Keratinocyte (primary cell): ENCODE results near the gene CHD9NB. TPM values are rescaled to one million over a fixed set of nuclear protein-coding genes. Genes with fewer than 3 reads are reported as not detected.

Source experiments
- DNase-seq: peaks from one replicate; pipeline ENCODE4 v3.0.0-alpha.2; 2011; ENCODE audit warnings: low read depth, missing footprints, low spot score
- FAIRE-seq: peaks from 2 replicates; lab custom pipeline; 2011; peaks lifted over from hg19 to GRCh38; lab: Jason Lieb, UNC
- H2AFZ ChIP-seq: 2 replicates; pipeline ENCODE4 v1.6.0; 2012; ENCODE audit warnings: low read length, control low read depth, inconsistent platforms; ENCODE audit not compliant: control insufficient read depth
- H3K27ac ChIP-seq: 2 replicates; pipeline ENCODE4 v1.5.1; 2011; ENCODE audit warnings: low read length; ENCODE audit not compliant: control insufficient read depth, insufficient read depth
- H3K27me3 ChIP-seq: 3 replicates; pipeline ENCODE4 v1.6.0; 2011; ENCODE audit warnings: low read length; ENCODE audit not compliant: control insufficient read depth, insufficient read depth; ENCODE audit errors: extremely low read depth
- H3K36me3 ChIP-seq, 2 experiments: 2 replicates in 1 of 2; 3 replicates in 1 of 2; pipeline ENCODE4 v1.5.1; 2011; ENCODE audit warnings: low read length in 2 of 2, mild to moderate bottlenecking in 1 of 2; ENCODE audit not compliant: control insufficient read depth in 2 of 2, insufficient read depth in 2 of 2; ENCODE audit errors: extremely low read depth in 1 of 2
- H3K4me1 ChIP-seq: 3 replicates; pipeline ENCODE4 v1.5.1; 2011; ENCODE audit warnings: low read length; ENCODE audit not compliant: control insufficient read depth, insufficient read depth; ENCODE audit errors: extremely low read depth
- H3K4me2 ChIP-seq: 3 replicates; pipeline ENCODE4 v1.6.0; 2011; ENCODE audit warnings: low read depth, low read length; ENCODE audit not compliant: control insufficient read depth, insufficient read depth; ENCODE audit errors: extremely low read depth
- H3K4me3 ChIP-seq, 3 experiments: fragments of 200-600 bp in 1 of 3; sonication (generic) in 1 of 3; 2 replicates in 2 of 3; 3 replicates in 1 of 3; pipeline ENCODE4 v1.5.1; 2011 to 2016; ENCODE audit warnings: low read length in 3 of 3, mild to moderate bottlenecking in 3 of 3, control low read depth in 2 of 3, inconsistent platforms in 1 of 3, low read depth in 1 of 3, mixed read lengths in 1 of 3, mixed run types in 1 of 3, moderate library complexity in 1 of 3; ENCODE audit not compliant: control insufficient read depth in 2 of 3, insufficient read depth in 2 of 3; ENCODE audit errors: extremely low read depth in 1 of 3
- H3K79me2 ChIP-seq: 2 replicates; pipeline ENCODE4 v1.6.0; 2012; ENCODE audit warnings: low read length; ENCODE audit not compliant: control insufficient read depth, insufficient read depth
- H3K9ac ChIP-seq: 3 replicates; pipeline ENCODE4 v1.6.0; 2011; ENCODE audit warnings: low read length; ENCODE audit not compliant: control insufficient read depth, insufficient read depth; ENCODE audit errors: extremely low read depth
- H3K9me1 ChIP-seq: 3 replicates; pipeline ENCODE4 v1.6.0; 2011; ENCODE audit warnings: low read length; ENCODE audit not compliant: control insufficient read depth, insufficient read depth; ENCODE audit errors: extremely low read depth
- H3K9me3 ChIP-seq: 2 replicates; pipeline ENCODE4 v1.5.1; 2012; ENCODE audit warnings: low read depth, low read length; ENCODE audit not compliant: control insufficient read depth
- H4K20me1 ChIP-seq: 3 replicates; pipeline ENCODE4 v1.6.0; 2011; ENCODE audit warnings: low read length; ENCODE audit not compliant: control insufficient read depth, insufficient read depth; ENCODE audit errors: extremely low read depth
- EZH2 ChIP-seq: IDR thresholded peaks from one replicate; pipeline ENCODE4 v1.6.1; 2012; ENCODE audit warnings: inconsistent platforms, mild to moderate bottlenecking, low read length, moderate library complexity
- dilution Hi-C: fragments of 300-500 bp; cut with MboI; formaldehyde crosslinking; loops from one replicate; pipeline ENCODE4 v1.7.0; 2020; ENCODE audit warnings: low sequenced_read_pairs; ENCODE audit not compliant: extremely low pct_ligation_motif_present
- polyA plus RNA-seq, 5 experiments: library from polyadenylated mRNA; depleted of rRNA in 3 of 5; stranded (reverse) in 3 of 5; stranded (forward) in 1 of 5; unstranded in 1 of 5; fragments of >200 nt; gene quantifications; 1 replicate in 1 of 5; 2 replicates in 3 of 5; 3 replicates in 1 of 5; pipeline versions ENCODE4 v1.2.1 to v1.2.3, GENCODE V29; 2011 to 2012; ENCODE audit warnings: missing spikeins in 2 of 5, low read depth in 1 of 5, low replicate concordance in 1 of 5
- TF ChIP-seq, protein P1 (sequence below), 3 experiments: IDR thresholded peaks in 1 of 3; conservative IDR thresholded peaks in 1 of 3; optimal IDR thresholded peaks in 1 of 3; 2 replicates in 2 of 3; 3 replicates in 1 of 3; pipeline versions ENCODE3 to v1.5.1; 2011; ENCODE audit warnings: low read length in 3 of 3, mild to moderate bottlenecking in 3 of 3, moderate library complexity in 2 of 3, control low read depth in 1 of 3, inconsistent platforms in 1 of 3; ENCODE audit not compliant: insufficient read depth in 2 of 3; ENCODE audit errors: extremely low read depth in 1 of 3

Gene CHD9NB
- polyA plus RNA-seq, 1 donor (not counting 4 experiments of a cell fraction or from before 2014, with no cell fraction given) = 0.64 TPM

DNA sequence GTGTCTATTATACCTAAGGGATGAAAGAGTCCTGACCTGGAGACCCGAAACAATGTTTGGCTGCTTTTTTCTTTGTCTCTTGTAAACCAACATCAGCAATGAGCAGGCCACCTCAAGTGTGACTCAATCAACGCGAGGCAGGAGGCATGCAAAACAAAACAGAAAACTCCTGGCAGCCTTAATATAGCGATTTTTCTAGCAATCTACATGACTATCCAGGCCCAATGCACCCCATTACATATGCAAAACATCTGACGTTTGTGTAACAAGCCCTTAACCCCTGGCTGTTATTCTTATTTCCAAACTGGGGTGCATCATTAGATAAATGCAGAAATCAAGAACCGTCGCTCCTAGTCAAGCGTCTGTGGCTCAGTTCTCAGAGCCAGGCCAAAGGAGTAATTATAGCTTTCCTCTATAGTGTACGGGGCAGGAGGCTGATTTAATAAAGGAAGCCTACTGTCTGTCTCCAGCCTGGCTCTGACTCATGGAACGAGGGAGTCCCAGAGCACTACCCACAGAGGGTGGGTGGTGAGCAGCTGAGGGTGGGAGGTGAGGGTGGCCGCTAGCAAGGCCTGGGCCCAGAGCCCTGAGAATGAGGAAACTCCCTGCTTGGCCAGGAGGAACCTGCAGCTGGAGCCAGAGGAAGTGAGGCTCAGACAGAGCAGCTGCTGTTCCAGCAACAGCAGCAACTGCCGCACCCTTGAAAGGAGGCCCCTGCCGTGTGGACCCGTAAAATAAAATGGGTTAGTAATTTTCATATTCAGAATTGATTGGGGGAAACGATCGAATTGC is 46.0 kb upstream of the CHD9NB start:
- Histone ChIP-seq H3K4me3 (peak overlapping the region in 2 of 3 experiments; percentile 35 to 37), H3K79me2 (peaks cover 26% of the 10 kb centered on the region), H3K4me1 (peaks cover 30% of the 10 kb centered on the region), H3K27ac (peak overlapping the region; percentile 96), H3K9ac (peak overlapping the region; percentile 77), H4K20me1 (no peaks in the 10 kb centered on the region), H3K27me3 (no peaks in the 10 kb centered on the region), H3K4me2 (peak overlapping the region; percentile 88), H3K9me1 (no peaks in the 10 kb centered on the region), H2AFZ (no peak overlapping the region), H3K36me3 (peaks cover 0 to 4% of the 10 kb centered on the region in 2 experiments), H3K9me3 (no peaks in the 10 kb centered on the region)
- dilution Hi-C loops = no loop called here
- TF ChIP-seq EZH2 = no peak
- TF ChIP-seq, protein P1, sequence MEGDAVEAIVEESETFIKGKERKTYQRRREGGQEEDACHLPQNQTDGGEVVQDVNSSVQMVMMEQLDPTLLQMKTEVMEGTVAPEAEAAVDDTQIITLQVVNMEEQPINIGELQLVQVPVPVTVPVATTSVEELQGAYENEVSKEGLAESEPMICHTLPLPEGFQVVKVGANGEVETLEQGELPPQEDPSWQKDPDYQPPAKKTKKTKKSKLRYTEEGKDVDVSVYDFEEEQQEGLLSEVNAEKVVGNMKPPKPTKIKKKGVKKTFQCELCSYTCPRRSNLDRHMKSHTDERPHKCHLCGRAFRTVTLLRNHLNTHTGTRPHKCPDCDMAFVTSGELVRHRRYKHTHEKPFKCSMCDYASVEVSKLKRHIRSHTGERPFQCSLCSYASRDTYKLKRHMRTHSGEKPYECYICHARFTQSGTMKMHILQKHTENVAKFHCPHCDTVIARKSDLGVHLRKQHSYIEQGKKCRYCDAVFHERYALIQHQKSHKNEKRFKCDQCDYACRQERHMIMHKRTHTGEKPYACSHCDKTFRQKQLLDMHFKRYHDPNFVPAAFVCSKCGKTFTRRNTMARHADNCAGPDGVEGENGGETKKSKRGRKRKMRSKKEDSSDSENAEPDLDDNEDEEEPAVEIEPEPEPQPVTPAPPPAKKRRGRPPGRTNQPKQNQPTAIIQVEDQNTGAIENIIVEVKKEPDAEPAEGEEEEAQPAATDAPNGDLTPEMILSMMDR (optimal IDR thresholded peaks at IDR 0.05 in 1 of 3, IDR thresholded peaks at IDR 0.05 in 1 of 3, conservative IDR thresholded peaks at IDR 0.05 in 1 of 3; ENCODE audit: extremely low read depth in 1 of 3, insufficient read depth in 2 of 3, low read length in 3 of 3) = no peak
- DNase-seq (no peak), FAIRE-seq (peak; percentile 58)

- H3K36me3 ChIP-seq = peaks cover 0 to 4% of the 10 kb centered on the region in 2 experiments
- no peaks in the 10 kb centered on the region for H4K20me1 ChIP-seq
- TF ChIP-seq, protein P1 (optimal IDR thresholded peaks at IDR 0.05 in 1 of 3, IDR thresholded peaks at IDR 0.05 in 1 of 3, conservative IDR thresholded peaks at IDR 0.05 in 1 of 3; ENCODE audit: extremely low read depth in 1 of 3, insufficient read depth in 2 of 3, low read length in 3 of 3) = no peak
- no peak for TF ChIP-seq EZH2
- H3K4me3 ChIP-seq = no peak overlapping the region
- H3K27me3 ChIP-seq = no peaks in the 10 kb centered on the region
- FAIRE-seq (no peak), DNase-seq (no peak)
- no peak overlapping the region for H3K9ac ChIP-seq
- no peak overlapping the region for H3K27ac ChIP-seq
- peaks cover 36% of the 10 kb centered on the region for H3K79me2 ChIP-seq
- no peak overlapping the region for H2AFZ ChIP-seq
- H3K9me3 ChIP-seq = no peaks in the 10 kb centered on the region
- H3K4me2 ChIP-seq = no peak overlapping the region
- H3K4me1 ChIP-seq = peaks cover 38% of the 10 kb centered on the region
- dilution Hi-C loops = no loop called here
- no peaks in the 10 kb centered on the region for H3K9me1 ChIP-seq
Observed at GRCh38 chr16:53097190-53097589, 44.5 kb upstream of the CHD9NB start.
